NCI-H446 treated with DMSO at 0.1 percent for 48 hours (cell line): ENCODE results near the gene ROS1.

Source experiments
- DNase-seq: peaks from one replicate; lab custom pipeline; 2025; lab: John Stamatoyannopoulos, UW

ROS1 gene

DNA sequence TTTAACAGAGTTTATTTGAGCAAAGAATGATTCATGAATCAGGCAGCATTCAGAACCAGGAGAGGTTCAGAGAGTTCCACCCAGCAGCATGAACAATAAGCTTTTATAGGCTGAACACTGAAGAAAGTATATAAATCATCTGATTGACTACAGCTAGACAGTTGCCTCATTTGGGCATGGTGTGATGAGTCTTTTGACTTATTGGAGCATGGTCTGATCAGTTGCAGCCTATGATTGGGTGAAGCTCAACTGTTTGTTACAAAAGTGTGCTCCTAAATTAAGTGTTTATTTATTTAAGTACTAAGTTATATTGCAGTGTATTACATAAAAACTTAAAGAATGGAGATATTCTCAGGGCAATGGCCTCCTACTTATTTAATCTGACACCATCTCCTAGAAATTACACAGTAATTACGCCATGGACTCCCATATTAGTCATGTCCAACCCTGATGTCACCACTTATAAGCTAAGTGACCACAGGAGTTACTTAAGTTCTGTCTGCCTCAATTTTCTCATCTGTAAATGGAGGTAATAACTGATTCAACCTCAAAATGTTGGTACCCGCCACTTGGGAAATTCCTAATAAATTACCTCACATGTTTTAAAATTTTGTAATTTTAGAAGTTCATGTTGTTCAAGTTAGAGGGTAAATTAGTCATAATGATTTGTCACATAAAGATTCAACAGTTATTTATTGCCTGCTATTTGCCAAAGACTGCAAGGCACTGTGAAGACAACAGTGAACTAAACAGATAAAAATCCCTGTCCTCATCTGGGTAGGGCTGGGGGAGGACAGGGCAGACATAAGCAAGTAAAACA, 15.2 kb upstream of the ROS1 start:
- DNase-seq: no peak

DNA sequence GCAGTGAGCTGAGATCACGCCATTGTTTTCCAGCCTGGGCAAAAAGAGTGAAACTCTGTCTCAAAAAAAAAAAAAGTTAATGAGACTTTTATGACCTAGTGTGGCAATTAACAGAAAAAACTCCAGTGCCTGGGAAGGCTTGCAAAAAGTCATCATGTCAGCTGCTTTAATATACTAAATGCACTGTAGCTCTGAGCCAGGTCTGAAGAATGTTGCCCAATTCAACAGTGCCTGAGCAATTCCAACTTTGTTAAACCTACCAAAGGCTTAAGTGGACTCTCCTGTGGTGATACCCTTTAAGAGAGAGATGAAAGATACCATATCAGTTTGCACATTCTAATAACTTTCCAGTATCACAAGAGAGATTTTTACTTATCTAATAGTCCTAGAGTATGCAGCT, 6.5 kb upstream of the ROS1 start:
- DNase-seq: no peak

DNA sequence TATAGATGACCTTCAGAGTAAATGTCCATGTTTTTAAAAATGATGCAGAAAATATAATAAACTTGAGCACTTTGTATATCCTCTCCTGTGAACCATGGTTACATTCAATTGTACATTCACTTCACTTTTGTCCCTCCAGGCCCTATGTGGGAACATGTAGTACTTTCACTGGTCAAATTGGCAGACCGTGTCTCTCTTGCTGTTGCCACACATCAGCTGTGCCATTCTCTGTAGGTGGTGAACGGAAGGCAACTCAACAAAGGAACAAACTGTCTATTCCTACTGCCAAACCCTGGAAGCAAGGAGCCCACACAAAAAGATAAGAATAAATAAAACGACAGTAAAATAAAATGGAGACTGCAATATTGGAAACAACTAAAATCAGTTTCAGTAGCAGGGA, 2.0 kb downstream of the ROS1 start:
- DNase-seq: no peak

DNA sequence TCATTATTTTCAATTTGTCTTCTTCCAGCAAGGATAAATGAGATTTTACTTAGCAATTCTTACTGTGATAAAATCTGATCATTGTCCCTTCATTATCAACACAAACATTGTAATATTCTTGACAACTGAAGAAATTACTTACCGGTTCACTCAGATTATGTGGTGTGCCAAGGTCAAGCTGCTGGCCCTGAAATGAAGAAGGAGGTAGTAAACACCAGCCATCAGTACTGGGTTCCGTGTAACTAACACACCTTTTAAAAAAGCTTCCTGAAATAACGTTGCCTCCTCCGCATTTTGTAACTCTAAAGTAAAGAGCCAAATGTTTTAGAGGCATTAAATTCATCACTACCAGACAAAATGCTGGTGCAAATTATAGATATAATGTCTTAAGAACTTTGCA, 7.4 kb downstream of the ROS1 start:
- DNase-seq: no peak

DNA sequence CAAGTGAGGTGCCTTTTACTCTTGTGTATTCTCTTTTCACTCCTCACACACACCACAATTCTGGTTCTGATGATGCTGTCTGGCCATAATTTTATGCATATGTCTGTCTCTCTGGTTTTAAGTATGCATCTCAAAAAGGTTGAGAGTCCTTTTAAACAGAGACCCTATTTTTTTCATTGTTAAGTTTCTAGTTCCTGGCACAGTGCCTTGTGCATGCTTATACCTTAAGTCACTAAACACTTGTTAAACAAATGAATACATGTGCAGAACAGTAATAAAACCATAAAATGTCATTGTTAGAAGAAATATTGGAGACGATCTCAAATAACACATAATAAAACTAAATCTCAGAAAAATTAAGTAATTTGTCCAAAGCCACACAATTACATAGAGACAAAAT, 7.9 kb downstream of the ROS1 start:
- no peak for DNase-seq

DNA sequence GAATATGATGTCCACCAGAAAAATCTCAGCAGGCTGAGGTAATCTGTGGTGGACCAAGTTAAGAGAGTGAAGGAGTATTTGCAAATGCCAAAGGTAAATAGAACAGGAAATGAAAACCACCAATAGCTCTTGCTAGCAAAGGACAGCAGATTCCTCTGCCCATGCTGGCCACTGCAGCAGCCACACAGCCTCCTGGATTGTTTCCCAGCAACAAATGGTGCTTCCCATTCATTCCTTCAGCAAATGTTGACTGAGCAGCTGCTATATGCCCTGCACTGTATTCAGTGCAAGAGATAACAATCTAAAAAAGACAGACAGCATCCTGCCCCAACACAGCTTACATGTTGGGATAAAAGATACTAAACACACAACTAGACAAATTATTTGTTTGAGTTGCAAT, 11.0 kb downstream of the ROS1 start:
- no peak for DNase-seq

DNA sequence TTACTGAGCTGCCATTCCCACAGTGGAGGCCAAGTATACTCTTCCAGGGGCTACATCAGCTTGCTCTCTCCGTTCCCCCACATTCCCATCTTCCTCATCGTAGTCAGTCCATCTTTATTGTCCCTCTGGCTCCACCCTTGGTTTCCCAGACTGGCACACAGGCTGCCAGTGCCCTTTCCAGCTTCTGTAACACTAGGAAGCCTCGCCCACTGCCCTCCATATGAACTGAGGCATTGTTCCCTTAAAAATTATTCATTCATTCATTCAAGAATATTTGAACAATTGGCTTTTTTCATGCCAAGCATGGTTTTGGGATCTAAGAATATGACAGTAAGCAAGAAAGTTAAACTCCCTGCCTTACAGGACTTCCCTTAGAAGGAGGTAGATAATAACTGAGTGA, 14.3 kb downstream of the ROS1 start:
- no peak for DNase-seq

DNA sequence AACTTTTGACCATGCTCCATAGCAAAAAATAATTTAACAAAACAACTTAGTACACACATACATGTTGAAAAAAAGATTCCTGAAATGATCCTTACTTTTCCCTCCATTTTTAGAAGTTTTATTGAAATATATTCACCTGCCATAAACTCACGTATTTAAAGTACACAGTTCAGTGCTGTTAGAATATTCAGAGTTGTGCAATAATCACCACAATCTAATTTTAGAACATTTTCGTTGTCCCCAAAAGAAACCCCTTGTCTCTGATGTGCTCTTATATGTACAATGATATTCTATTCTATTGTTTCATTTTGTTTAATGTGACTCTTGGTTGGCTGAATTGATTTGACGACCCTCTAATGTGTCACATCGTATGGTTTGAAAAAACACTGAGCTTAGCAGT, 15.9 kb downstream of the ROS1 start:
- DNase-seq: no peak

DNA sequence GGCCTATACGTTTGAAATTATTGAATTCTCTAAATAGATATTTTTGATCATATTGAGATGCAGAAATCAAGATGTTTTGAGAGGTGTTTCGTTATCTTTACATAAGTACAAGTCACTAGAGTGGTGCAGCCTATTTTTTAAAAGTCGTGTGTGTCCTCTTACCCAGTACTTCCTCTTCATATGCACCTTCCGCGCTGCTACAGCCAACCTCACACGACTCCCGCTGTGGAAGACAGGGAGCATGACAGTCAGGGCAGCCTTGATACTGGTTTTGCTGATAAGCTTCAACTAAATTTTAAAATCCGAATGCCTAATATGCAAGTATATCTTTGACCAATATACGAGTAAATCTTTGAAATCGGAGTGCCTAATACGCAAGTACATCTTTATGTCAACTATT, 16.3 kb downstream of the ROS1 start:
- DNase-seq: no peak

DNA sequence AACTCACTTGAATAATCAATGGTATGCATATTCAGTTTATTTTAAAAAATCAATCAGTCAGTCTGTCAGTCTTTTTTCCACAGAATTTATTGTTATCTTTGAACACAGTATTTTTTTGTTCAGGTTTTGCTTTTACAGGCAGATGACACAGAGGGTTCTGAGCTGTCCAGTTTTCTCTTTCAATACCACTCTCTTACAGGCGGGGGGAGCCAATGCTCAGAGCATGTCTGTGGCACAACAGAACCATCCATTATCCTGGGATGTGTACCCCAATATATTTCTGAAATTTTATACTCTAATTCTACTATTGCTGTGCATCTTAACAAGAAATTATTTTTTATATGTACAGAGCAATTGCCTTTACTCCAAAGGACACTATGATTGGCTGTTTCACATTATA, 21.2 kb downstream of the ROS1 start:
- no peak for DNase-seq

DNA sequence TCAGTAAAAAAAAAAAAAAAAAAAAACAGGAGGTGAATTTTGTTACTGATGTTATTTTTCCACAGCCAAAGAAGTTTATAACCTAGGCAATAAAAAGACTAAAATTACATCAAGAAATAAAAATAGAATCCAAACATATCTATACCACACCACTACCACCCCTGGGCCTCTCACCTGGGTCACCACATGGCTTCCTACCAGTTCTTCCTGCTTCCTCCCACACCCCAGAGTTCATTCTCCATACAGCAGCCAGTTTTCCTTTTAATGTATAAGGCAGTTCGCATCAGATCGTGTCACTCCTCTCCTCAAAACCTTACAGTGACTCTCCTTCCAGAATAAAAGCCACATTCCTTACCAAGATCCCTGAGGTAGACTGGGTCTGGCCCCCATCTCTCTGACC, 23.9 kb downstream of the ROS1 start:
- no peak for DNase-seq

DNA sequence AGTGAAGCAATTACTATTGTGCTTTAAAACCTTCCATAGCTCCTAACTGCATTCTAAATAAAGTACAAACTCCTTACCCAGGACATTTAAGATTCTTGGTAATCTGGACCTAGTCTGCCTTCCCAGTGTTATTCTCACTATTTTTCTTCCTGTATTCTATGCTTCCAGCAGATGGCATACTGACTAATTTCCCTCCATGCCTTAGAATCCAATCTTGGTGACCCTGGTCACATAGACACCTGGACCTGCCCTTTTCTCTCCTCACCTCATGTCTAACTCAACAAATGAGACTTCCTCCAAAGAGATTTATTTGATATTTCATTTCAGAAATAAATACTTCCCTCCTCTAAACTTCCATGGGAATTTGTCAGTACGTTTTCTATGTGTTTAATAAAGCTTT, 25.8 kb downstream of the ROS1 start:
- DNase-seq: no peak

DNA sequence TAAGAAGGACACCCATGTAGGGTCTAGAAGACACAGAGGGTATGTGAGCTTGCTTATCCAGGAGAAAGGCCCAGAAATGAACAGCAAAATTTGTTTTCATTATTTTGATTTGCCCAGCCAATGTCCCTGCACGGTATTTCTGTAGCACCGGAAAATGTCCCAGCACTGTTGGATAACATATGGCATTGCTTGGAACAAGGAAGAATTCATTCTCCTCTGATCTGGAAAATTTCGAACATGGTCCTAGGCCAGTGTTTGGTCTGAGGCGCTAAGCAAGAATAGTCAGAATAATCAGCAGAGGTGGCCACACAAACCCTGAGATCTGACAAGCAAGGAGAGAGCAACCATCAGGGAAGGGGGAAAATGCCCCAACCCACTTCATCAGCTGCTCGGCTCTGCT, 26.6 kb downstream of the ROS1 start:
- DNase-seq: no peak

DNA sequence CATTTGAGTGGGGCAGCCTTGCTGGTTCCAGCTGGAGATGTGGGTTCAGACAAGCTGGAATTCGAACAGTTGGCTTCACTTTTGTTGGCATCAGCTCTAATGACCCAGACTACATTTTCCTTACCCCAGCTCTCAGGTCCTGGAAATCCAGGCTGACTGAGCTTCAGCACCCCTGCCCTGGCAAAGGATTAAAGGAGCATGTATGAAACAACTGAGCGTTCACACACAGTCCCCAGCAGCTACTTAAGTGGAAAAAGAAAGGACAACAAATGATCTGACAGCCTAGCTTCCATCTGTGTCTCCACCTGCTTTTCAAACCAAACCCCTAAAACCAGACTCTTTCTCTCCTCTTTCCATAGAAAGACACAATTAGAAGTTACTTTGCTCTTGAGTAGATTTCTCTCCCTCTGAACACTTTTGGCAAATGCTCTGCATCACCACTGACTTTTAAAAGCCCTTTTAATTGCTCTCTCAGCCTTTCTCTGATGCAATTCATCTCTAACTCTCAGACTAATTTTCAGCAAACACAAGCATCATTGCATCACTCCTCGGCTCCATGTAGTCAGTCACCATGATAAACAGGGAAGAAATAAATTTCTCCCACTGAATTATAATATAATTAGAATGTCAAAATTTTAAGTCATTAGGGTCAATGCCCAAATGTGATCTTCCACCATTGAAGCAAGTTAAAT, 28.1 kb downstream of the ROS1 start:
- DNase-seq: no peak

DNA sequence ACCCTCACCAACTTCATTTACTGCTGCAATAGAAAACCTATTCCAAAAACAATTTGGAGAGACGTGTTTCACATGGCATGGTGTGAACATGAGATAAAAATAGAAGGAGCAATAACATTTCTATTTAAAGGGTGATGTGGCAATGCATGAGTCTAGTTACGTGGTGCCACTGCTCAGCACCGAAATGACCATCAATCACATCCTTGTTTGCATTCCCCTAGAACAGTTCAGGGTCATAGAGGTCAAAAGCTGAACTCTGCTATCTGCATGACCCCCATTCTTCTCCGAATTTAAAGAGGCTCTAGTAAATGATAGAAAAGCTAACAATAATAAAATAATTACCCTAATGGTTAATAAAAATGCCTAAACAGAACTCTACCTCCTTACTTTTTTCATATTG, 29.5 kb downstream of the ROS1 start:
- no peak for DNase-seq

DNA sequence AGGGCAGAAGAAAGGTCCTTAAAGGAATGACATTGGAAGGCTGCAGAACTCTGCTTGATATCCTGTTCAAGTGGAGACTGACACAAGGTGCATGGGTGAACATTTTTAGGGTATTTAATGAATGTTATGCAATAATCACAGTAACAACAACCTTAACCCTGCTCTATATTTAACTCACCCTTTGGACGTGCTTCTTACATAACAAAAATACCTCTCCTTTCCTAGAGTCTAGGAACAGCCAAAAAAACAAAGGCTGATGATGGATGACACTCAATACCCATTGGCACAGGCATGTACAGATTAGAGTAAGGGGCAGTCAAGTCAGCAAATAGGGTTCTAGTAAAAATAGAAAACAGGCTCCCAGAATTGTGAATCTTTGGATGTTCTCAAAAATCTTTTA, 30.6 kb downstream of the ROS1 start:
- no peak for DNase-seq

DNA sequence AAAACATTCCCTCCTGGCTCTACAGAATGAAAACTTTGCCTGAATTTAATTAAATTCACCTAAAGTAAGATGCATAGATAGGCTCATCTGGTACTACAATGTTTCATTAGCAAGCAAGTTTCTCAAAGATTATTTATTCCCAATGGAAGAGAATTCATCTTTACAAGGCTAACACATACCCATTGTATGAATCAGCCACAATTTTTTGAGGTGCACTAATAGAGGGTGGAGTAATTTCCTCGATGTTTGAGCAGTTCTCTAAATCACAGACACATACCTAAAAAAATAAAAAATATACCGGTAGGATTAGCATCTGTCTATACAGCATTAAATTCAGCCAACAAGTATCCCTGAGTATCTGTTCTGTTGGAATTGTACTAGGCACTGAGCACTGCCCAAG, 32.7 kb downstream of the ROS1 start:
- no peak for DNase-seq

DNA sequence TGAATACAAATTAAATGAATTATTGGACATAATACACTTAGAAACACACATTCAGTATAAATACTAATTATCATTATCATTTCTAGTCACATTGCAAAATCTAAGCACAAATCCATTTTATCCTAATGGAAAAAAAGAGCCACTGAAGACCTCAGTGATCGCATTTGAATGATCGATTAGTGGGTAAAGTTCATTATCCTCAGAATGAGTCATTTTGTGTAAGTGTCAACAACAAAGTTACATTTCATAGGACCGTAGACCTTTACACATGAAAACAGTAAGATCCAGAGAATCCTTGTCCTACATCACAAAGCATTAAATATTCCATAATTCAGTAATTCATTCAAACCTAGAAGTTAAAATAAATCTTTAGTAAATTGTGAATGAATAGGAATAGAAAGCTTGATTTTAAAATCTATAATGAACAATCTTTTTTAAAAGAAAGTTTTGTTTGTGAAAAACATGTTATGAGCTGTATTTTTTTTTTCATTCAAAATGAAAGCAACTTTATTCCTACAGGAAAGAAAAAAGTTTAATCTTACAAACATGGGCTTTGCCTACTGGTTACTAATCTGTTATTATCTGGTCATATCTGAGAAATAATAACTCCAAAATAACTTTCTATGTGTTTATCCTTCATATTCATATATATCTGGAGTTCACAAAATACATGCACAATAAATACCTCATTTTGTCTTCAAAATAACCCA, 33.7 kb downstream of the ROS1 start:
- DNase-seq: no peak

DNA sequence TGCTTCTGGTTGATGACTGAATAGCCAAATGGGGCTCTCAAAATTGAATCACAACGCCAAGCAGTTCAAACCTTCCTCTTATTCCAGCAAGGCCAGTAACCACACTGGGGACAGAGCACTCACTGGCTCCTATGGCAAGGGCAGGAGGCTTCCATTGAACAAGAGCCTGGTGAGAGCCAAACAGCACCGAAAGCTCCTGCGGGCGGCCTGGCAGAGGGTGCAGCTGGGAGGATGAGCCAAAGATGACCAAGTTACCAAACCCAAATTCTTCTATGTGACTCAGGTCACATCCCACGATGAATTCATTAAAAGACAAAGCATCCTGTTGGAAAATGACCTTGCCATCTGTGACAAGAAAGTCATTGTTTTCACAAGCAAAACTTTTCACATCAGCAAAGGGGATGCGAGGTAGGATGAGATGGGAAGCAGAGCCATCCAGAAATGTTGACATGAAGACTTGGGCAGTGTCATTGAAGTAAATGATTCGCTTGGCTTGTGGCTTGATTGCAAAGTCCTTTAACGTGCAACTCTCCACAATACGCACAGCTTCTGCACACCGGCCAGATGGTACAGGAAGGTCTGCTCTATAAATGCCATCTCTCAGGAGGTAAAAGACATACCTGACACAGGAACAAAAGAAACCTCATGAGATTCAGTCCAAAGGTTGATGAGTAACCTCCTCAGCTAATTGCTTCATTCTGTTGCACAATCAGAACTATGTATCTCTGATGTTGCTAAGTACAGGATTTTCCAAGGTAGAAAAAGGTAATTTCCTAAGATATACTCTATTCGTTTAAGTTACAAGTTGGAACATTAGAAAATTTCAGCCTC, 36.3 kb downstream of the ROS1 start:
- DNase-seq: no peak

DNA sequence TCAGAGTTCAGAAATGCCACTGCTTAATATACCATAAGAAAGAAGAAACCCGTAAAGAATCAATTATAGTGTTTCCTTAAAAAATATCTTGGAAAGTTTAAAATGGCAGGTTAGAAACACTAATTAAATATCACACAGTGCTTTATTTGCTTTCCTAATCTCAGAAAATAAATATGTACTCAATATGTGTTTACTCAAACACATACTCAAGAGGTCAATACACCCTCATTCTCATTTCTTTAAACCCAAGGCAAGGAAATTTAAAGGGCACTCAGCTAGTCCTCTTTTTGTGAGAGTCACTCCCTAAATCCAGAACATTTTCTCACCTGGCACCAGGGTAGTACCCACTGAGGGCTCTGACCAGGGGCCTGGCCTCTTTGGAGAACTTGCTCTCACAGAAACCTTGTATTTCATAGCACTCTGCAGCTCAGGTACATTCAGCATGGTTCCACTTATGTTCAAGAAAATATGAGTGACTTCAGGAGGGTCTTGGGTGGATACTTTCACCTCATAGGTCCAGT, 38.2 kb downstream of the ROS1 start:
- DNase-seq: no peak

DNA sequence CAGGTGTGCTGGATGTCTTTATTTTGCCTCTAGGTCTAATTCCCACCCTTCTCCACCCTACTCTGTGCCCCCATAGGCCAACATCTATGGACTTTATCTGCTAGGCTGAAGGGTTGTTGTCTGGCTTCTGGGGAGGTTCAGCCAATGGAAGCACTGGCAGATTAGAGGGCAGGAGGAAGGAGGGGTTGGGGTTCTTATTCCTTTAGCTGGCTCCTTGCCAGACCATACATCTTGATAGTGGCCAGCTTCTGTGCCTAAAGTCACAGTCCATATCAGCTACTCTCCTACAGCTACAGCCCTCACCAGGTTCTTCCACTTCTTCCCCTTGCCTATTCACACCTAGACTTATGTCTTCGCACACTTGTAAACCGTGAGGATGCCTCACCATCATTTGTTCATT, 41.1 kb downstream of the ROS1 start:
- DNase-seq: no peak

DNA sequence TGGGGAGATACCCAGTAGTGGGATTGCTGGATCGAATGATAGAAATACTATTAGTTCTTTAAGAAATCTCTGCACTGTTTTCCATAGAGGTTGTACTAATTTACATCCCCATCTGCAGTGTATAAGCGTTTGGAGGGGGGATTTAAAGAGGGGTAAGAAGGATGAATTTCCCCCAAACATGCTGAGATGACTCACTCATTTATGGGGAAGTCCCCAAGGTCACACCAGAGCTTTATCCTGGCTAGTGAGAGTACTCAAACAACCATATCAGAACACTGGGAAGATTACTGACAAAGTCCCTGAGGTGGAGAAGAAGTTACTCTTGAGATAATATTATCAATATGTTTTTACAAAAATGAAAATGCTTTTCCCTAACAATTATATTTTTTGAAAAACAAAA, 44.0 kb downstream of the ROS1 start:
- DNase-seq: no peak
